Measurements from ENCODE around the gene UPK3BL2.
"Not testable (repeated sequence)": the region's sequence is repeated elsewhere in the genome, so short reads cannot be mapped to it uniquely, and the experiment has no call there.

- TF ChIP-seq, protein P1, sequence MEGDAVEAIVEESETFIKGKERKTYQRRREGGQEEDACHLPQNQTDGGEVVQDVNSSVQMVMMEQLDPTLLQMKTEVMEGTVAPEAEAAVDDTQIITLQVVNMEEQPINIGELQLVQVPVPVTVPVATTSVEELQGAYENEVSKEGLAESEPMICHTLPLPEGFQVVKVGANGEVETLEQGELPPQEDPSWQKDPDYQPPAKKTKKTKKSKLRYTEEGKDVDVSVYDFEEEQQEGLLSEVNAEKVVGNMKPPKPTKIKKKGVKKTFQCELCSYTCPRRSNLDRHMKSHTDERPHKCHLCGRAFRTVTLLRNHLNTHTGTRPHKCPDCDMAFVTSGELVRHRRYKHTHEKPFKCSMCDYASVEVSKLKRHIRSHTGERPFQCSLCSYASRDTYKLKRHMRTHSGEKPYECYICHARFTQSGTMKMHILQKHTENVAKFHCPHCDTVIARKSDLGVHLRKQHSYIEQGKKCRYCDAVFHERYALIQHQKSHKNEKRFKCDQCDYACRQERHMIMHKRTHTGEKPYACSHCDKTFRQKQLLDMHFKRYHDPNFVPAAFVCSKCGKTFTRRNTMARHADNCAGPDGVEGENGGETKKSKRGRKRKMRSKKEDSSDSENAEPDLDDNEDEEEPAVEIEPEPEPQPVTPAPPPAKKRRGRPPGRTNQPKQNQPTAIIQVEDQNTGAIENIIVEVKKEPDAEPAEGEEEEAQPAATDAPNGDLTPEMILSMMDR (IDR thresholded peaks at IDR 0.05), result not testable (repeated sequence)
- not testable (repeated sequence) for TF ChIP-seq EP300, POLR2A (IDR thresholded peaks at IDR 0.05)
Observed at GRCh38 chr7:102510575-102510974, 32.9 kb downstream of the UPK3BL2 start.
